DMS114 treated with DMSO at 0.1 percent for 48 hours (cell line): ENCODE results near the gene ZBTB9.

Source experiments
- DNase-seq: peaks from one replicate; lab custom pipeline; 2025; ENCODE audit not compliant: unreplicated experiment; lab: John Stamatoyannopoulos, UW

The ZBTB9 gene

GRCh38 chr6:33432546-33432945 is 21.8 kb upstream of the ZBTB9 start:
- no peak for DNase-seq

- DNase-seq = no peak
Measured at GRCh38 chr6:33433001-33433543, 21.3 kb upstream of the ZBTB9 start.

- no peak for DNase-seq
Measured at GRCh38 chr6:33433544-33434191, 20.7 kb upstream of the ZBTB9 start.

- DNase-seq = no peak
Measured at GRCh38 chr6:33434961-33435360, 19.4 kb upstream of the ZBTB9 start.

GRCh38 chr6:33437666-33438065 is 16.7 kb upstream of the ZBTB9 start:
- no peak for DNase-seq

GRCh38 chr6:33438978-33439594 is 15.3 kb upstream of the ZBTB9 start:
- DNase-seq = no peak

GRCh38 chr6:33439956-33440648 is 14.3 kb upstream of the ZBTB9 start:
- DNase-seq = no peak

- DNase-seq = no peak
Measured at GRCh38 chr6:33440649-33441309, 13.6 kb upstream of the ZBTB9 start.

- DNase-seq = no peak
Measured at GRCh38 chr6:33441457-33441856, 12.9 kb upstream of the ZBTB9 start.

- DNase-seq = no peak
Measured at GRCh38 chr6:33442283-33442682, 12.1 kb upstream of the ZBTB9 start.

GRCh38 chr6:33443025-33443424 is 11.4 kb upstream of the ZBTB9 start:
- no peak for DNase-seq

- DNase-seq = no peak
Measured at GRCh38 chr6:33443619-33444504, 10.5 kb upstream of the ZBTB9 start.

GRCh38 chr6:33445119-33445603 is 9.2 kb upstream of the ZBTB9 start:
- no peak for DNase-seq

- no peak for DNase-seq
Measured at GRCh38 chr6:33446356-33446755, 8.0 kb upstream of the ZBTB9 start.

GRCh38 chr6:33450434-33450833 is 3.9 kb upstream of the ZBTB9 start:
- no peak for DNase-seq

GRCh38 chr6:33451606-33452005 is 2.8 kb upstream of the ZBTB9 start:
- no peak for DNase-seq

- DNase-seq = no peak
Measured at GRCh38 chr6:33452496-33452895, 1.9 kb upstream of the ZBTB9 start.

- DNase-seq = no peak
Measured at GRCh38 chr6:33453393-33454008, 875 bp upstream of the ZBTB9 start.

GRCh38 chr6:33455051-33455450 is 675 bp downstream of the ZBTB9 start:
- DNase-seq = no peak

GRCh38 chr6:33456156-33456555 is 1.8 kb downstream of the ZBTB9 start:
- no peak for DNase-seq
